GM12875 (cell line): Measurements from ENCODE around the gene HASPIN.

Experiments
- H3K4me3 ChIP-seq: one replicate; pipeline ENCODE4 v1.5.1; 2011; ENCODE audit warnings: low read depth, low read length, control low read depth
- CTCF ChIP-seq: IDR thresholded peaks from 2 replicates; pipeline ENCODE4 v1.5.1; 2011; ENCODE audit warnings: low read depth, mild to moderate bottlenecking, control low read depth, inconsistent platforms, low read length, moderate library complexity, borderline replicate concordance; ENCODE audit not compliant: insufficient read depth

The HASPIN gene

GRCh38 chr17:3759597-3760216, 36.0 kb downstream of the HASPIN start:
- TF ChIP-seq CTCF: no peak
- no peak overlapping the region for H3K4me3 ChIP-seq

- no peak overlapping the region for H3K4me3 ChIP-seq
- TF ChIP-seq CTCF: no peak
These were observed 37.6 kb downstream of the HASPIN start for GRCh38 chr17:3761036-3761917.

GRCh38 chr17:3761918-3762380, 38.2 kb downstream of the HASPIN start:
- no peak for TF ChIP-seq CTCF
- H3K4me3 ChIP-seq: no peak overlapping the region

- no peak for TF ChIP-seq CTCF
- H3K4me3 ChIP-seq: peak overlapping the region; percentile 17
These were observed 39.4 kb downstream of the HASPIN start for GRCh38 chr17:3762922-3763776.

GRCh38 chr17:3763777-3764170, 40.1 kb downstream of the HASPIN start:
- TF ChIP-seq CTCF: no peak
- H3K4me3 ChIP-seq: peak overlapping the region; percentile 17

GRCh38 chr17:3765981-3766380, 42.3 kb downstream of the HASPIN start:
- no peak for TF ChIP-seq CTCF
- H3K4me3 ChIP-seq: no peak overlapping the region
